LHCN-M2 (cell line): ENCODE measurements around the gene RXRB. TPM values are rescaled to one million over a fixed set of nuclear protein-coding genes. Genes with fewer than 3 reads are reported as not detected.
A peak's percentile ranks its signal among the peaks of the same experiment; 100 is the strongest.
"Not testable (repeated sequence)": the region's sequence is repeated elsewhere in the genome, so short reads cannot be mapped to it uniquely, and the experiment has no call there.

ENCODE experiments used
- DNase-seq: peaks from one replicate; pipeline ENCODE4 v3.0.0-alpha.2; 2012; ENCODE audit warnings: low read depth
- total RNA-seq: library from RNA; depleted of rRNA; stranded (reverse); fragments of >200 nt; gene quantifications from 2 replicates; pipeline ENCODE4 v1.2.3, GENCODE V29; 2014; rRNA removed

Gene RXRB
- total RNA-seq, 1 experiment from 2014 or later: 23.0 TPM

DNA sequence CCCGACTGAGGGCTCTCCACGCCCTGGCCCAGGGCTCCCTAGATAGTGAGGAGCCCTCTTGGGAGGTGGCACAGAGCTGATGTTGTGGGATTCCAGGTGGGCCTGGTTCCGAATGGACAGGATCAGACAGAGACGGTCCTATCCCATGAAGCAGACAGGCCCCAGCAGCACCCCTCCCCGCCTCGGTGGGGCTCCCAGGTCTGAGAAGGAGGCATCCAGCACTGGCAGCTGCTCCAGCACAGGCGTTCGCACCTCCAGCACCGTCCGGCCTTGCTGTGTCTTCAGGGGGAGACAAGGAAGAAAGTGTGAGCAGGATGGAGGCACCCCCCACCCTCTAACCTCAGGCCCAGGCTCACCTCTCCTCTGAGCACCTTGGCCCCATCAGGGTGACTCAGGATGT is 36.9 kb downstream of the RXRB start:
- DNase-seq: no peak

DNA sequence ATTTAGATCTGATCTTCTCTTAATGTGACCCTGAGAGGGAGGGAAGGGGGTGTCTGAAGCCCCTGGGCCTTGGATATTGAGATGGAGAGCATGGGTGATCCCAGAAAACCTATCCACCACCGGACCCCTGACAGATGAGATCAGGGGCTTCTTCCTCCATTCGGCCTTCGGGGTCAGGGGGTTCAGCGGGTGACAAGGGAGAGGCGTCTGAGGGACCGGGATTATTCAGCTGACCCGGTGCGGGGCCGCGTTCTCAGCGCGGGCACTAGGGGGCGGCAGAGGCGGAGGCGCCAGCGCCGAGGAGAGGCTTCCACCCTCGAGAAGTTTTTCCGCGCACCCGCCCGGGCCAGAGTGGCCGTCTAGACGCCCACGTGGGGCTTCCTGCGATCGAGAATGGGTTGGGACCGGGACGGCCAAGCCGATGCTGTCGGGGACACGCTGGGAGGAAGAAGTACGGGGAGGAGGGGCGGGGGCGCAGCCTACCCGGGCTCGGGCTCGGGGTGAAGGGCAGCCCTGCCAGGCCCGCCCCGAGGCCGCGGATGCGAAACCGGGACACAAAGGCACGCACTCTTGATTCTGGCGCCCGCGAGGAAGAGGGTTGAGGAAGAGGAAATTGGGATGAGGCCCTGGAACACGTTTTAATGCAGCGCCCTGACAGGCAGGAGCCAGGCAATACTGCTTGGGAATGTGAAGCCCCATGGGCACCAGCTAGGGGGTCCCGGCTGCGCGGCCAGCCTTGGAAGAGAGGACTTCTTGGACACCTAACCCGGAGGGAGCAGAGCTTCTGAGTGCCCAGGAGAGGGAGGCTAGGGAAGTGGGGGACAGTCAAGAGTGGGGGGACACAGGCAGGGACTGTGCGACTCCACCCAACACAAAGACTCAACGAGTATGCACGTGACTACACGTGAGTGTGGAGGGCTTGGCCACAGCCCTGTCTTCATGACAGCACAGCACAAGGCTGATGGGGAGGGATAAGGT is 38.8 kb downstream of the RXRB start:
- peak; percentile 72 for DNase-seq

DNA sequence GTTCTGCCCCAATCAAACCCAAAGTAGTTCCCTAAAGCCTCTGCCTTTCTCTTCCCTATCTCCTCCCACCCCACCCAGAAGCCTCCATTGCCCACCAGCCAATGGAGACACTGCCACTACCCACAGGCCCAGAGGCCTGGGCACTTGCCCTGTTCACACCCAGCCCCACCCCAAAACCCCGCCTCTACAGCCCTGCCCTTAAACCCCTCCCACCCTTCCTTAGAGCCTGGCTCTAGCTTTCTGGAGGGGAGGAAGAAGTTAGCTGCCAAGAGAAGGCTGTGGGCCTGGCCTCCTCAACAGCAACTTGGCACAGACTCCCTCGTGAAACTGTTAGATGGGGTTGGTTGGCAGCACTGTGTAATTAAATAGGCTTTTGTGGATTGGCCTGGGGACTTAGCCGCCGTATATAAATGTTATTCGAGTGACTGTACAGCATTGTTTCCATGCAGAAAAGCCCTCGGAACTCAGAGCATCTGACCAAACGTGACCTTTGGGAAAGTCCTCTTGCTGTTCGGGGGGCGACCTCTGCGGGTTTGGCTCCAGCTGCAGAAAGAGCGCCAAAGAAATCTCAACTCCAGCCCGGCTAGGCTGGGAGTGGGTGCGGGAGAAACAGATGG is 39.6 kb downstream of the RXRB start:
- peak; percentile 99 for DNase-seq

DNA sequence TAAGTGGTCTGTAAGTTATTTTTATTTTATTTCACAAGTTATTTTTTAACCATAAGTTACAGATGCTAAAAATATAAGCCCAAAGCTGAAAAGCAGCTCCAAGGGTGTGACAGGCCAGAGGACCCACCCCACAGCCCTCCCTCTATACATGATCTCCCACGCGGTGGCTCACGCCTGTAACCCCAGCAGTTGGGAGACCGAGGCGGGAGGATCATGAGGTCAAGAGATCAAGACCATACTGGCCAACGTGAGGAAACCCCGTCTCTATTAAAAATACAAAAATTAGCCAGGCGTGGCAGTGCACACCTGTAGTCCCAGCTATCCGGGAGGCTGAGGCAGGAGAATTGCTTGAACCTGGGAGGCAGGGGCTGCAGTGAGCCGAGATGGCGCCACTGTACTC is 40.4 kb downstream of the RXRB start:
- DNase-seq: no peak

DNA sequence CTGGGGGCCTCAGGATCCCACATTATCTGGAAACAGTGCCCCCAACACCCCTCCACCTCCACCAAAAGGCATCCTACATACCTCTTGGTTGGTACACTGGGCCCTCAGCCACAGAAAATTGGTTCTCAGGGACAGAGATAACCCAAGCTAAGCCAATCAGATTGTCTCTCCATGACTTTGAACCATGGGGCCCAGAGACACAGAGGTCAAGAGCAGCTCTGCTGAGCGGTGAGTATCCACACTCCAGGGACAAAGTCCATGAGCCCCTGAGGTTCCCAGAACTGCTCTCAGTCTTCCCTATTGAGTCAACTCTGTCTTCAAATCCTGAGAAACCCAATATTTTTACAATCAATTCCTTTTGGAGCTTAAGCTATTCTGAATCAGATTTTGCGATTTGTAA is 43.5 kb downstream of the RXRB start:
- no peak for DNase-seq

DNA sequence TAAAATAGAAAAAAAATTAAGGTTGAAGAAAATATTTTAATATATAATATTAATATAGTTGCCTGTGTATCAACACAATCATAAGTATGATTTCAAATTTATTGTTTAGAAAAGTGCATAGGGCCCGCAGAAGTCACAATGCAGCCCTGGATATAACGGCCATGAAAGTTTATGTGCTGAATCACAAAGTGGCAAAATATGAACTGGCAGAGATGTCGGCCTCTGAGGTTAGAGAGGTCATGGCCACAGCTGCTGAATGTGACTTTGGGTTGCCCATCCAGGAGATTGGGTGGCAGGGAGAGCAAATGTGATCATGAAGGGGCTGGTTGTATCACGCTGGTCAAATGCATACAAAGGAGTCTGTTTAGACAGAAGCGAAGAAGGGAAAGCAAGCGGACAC is 43.9 kb downstream of the RXRB start:
- DNase-seq: peak; percentile 96

DNA sequence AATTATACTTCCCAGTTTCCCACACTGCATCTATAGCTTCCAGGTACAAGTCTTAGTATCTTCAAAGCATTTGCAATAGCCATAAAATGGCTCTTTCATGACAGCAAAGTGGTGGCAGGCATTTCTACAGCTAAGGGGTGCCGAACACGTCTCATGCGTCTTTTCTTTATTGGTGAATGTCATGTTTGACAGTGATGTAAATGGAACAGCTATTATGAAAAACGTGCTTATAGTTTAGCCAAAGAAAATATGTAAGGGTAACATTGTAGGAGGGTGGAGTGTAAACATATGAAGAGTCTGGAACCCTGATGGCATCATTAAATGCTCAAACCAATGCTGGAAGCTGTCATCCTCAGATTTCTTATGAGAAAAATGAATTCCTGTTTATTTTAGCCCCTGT is 46.1 kb downstream of the RXRB start:
- DNase-seq: no peak

DNA sequence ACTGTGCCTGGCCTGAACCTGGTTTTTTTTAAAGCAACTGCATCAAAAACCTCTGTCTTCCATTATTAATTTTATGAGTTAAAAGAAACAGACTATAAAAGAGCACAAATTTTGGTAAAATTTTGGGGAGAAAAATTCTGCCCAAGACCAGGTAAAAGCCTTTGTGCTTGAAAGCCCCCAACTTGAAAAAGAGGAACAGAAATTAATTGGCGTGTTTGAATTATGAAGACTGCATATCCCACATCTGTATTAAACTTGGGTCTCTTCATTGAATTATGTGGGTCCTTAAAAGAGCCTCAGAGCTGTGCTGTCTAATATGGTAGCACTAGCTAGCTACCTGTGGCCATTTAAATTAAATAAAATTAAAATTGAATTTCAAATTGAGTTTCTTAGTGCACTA is 49.4 kb downstream of the RXRB start:
- DNase-seq: no peak

DNA sequence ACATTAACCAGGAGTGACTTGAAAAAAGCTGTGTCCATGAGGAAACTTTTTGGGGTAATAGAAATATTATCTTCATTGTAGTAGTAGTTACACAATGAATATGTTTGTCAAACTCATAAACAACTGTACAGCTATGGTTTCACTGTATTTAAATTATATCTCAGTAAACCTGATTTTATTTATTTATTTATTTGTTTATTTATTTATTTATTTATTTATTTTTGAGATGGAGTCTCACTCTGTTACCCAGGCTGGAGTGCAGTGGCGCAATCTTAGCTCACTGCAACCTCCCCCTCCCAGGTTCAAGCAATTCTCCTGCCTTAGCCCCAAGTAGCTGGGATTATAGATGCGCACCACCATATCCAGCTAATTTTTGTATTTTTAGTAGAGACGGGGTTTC is 49.9 kb downstream of the RXRB start:
- not testable (repeated sequence) for DNase-seq

DNA sequence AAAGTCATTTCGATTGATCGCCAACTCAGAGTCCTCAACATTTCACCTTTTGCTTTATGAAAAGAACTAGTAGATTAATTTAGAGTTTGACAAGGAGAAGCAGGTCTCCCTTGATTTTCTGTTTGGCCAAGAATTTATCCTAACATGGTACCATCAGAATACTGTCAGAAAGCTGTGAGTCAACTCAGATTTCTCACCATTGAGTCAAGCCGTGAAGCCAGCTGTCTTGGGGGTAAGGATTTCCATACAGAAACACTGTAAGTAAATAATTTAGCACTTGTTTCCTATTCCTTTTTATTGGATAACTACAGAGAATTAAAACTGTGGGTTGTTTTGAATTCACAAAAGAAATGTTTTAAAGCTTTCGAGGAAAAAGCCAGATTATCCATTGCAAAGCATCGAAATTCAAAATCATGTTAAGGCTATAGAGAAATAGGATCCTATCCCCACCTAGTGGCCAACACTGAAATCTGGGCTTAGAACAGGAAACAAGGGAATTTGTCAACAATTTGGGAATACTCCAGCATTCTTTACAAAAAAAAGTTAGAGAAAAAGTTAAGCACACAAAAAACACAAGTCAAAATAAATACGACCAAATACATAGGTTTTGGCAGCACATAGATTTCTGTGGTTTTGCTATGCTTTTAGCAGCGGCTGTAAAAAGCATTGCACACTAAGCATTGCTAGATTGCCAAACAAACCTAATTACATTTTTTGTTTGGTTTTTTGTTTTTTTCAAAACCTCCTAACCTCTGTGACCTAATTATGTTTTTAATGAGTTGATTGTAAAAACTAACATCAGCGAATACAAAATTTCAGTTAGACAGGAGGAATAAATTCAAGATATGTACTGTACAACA is 52.4 kb downstream of the RXRB start:
- peak; percentile 77 for DNase-seq

DNA sequence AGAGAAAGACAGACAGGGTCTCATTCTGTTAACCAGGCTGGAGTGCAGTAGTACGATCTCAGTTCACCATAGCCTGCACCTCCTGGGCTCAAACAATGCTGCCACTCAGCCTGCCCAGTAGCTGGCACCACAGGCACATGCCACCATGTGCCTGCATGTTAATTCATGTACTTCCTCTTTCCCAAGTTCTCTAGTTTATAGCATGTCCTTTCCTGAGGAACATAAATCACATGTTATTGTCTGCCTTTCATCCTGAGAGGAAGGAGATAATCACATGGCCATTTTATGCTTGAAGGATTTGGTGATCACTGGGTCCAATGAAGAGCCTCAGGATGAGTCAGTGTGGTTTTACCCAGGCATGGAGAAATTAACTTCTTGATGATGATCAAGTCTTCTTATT is 56.1 kb downstream of the RXRB start:
- peak; percentile 53 for DNase-seq

Other genes with a start within 250 kb of the RXRB start
- gene HLA-DMA, start 247.6 kb downstream of the RXRB start, total RNA-seq: 1.9 and 4.0 TPM in 2 replicates
- gene BRD2, start 232.1 kb downstream of the RXRB start, total RNA-seq: 113 and 125 TPM in 2 replicates
- 0.06 and 0.23 TPM in 2 replicates for gene HLA-DOA, start 191.1 kb downstream of the RXRB start, total RNA-seq
- gene HLA-DPA1, start 127.0 kb downstream of the RXRB start, total RNA-seq: 0.86 and 3.4 TPM in 2 replicates
- gene HLA-DPB1, start 124.7 kb downstream of the RXRB start, total RNA-seq: 1.0 and 3.8 TPM in 2 replicates
- 0.96 and 1.1 TPM in 2 replicates for gene COL11A2, start 8.2 kb downstream of the RXRB start, total RNA-seq
- 91.9 and 104 TPM in 2 replicates for gene SLC39A7, start 202 bp upstream of the RXRB start, total RNA-seq
- 7.9 and 9.1 TPM in 2 replicates for gene HSD17B8, start 4.0 kb upstream of the RXRB start, total RNA-seq
- 17.4 and 22.2 TPM in 2 replicates for gene RING1, start 7.8 kb upstream of the RXRB start, total RNA-seq
- 40.0 and 51.0 TPM in 2 replicates for gene VPS52, start 71.2 kb upstream of the RXRB start, total RNA-seq
- 2,111 and 2,414 TPM in 2 replicates for gene RPS18, start 71.4 kb upstream of the RXRB start, total RNA-seq
- gene B3GALT4, start 76.5 kb upstream of the RXRB start, total RNA-seq: 0.06 and 0.19 TPM in 2 replicates
- gene WDR46, start 88.6 kb upstream of the RXRB start, total RNA-seq: 83.7 and 98.3 TPM in 2 replicates
- gene PFDN6, start 88.9 kb upstream of the RXRB start, total RNA-seq: 67.6 and 82.1 TPM in 2 replicates
- gene RGL2, start 98.3 kb upstream of the RXRB start, total RNA-seq: 20.6 and 24.4 TPM in 2 replicates
- 44.9 and 57.9 TPM in 2 replicates for gene TAPBP, start 113.4 kb upstream of the RXRB start, total RNA-seq
- gene ZBTB22, start 117.1 kb upstream of the RXRB start, total RNA-seq: 10.1 and 15.0 TPM in 2 replicates
- gene DAXX, start 122.3 kb upstream of the RXRB start, total RNA-seq: 51.6 and 64.3 TPM in 2 replicates
- 97.6 and 98.5 TPM in 2 replicates for gene KIFC1, start 191.2 kb upstream of the RXRB start, total RNA-seq
- gene PHF1, start 210.3 kb upstream of the RXRB start, total RNA-seq: 39.3 and 49.7 TPM in 2 replicates
- gene CUTA, start 217.4 kb upstream of the RXRB start, total RNA-seq: 230 and 234 TPM in 2 replicates
- gene SYNGAP1, start 219.4 kb upstream of the RXRB start, total RNA-seq: 2.4 and 4.2 TPM in 2 replicates